HG03575 (cell line): ENCODE results near the gene LIN7B.
"Not testable (repeated sequence)": the region's sequence is repeated elsewhere in the genome, so short reads cannot be mapped to it uniquely, and the experiment has no call there.

Experiments used
- ATAC-seq: cut with Tn5 transposase; IDR thresholded peaks from one replicate; pipeline ENCODE4 v1.9.1; 2021; ENCODE audit not compliant: unreplicated experiment, insufficient number of reproducible peaks, low FRiP score; ENCODE audit errors: extremely low read depth

The LIN7B gene

DNA sequence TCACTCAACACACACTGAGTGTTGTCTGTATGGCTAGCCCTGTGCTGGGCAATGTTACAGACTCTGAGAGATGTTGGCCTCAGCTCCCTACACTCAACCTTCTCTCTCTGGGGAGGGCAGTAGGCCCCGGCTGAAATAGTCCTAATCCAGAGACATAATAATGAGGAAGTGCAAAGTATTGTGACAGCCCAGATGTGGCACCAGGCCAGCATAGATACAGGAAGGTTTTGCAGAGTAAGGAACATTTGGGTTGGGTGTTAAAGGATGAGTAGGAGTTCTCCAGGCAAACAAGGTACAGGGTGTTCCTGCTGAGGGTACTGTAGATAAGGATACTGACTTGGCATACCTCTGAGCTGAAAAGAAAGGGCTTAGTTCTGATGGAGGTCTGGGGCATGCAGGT is 2.4 kb downstream of the LIN7B start:
- ATAC-seq, result no peak

DNA sequence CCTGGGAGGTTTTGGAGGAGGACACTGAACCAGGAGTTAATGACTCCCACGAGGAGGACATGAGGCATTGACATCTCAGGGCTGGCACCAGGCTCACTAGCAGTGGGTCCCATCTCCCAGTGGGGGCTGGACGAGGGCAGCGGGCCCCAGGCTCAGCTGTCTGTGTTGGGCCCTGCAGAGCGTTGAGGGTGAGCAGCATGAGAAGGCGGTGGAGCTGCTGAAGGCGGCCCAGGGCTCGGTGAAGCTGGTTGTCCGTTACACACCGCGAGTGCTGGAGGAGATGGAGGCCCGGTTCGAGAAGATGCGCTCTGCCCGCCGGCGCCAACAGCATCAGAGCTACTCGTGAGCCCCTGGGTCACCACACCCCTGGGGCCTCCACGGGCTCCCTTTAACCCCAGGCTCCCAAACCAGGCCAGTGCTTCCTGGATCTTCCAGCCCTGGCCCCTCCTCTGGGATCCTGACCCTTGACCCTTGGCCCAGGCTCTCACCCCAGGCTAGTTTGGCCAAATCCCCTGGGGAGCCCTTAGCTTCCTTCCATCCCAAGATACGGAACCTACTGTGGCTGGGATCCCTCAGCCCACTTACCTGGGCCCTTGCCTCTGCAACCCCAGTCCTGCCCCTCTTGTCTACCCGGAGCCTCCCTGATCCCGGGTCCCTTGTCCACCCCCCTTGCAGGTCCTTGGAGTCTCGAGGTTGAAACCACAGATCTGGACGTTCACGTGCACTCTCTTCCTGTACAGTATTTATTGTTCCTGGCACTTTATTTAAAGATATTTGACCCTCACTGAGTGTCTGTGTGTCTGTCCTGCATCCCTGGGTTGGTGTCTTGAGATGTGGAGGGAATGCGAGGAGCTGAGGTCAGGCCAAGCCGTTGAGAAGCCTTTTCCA is 3.8 kb downstream of the LIN7B start:
- ATAC-seq, result no peak

DNA sequence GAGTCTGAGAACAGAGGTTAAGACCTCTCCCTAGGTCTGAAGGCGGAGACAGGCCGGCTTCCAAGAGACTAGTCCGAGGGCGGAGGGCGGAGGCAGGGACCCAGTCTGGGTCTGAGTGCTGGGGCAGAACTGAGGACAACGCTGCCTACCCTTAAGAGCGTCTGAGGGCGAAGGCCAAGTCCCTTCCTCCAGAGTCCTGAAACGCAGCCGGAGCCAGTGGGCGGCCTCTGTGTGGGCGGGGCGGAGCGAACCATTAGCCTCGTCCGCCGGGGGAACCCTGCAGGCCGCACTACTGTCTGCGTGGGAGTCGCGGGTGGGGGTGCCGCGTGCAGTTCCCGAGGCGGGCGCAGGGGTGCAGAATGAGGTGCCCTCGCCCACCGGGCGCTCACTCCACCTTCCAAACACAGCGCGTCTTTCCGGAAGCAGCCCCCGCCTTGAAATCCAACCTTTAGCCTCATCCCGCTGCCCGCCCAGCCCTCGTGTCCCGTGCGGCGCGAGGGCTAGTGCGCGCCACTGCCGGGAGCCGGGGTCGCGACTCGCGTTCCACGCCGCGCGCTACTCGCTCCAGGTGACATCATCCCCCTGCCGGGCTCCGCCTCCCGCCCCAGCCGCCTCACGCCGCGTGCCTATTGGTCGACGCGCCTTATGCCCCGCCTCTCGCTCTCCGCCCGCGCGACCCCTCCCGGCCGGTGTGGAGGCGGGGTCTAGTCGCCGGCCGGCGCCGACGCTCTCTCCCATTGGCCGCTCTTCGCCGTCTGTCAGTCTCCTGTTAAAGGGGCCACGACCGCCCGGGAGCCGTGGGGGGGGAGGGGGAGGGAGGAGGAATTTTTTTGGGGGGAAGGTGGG is 4.6 kb downstream of the LIN7B start, which contains the start of gene C19orf73:
C19orf73 (minus strand) TSS at position 579 of the 846 bp plus-strand sequence; CDS start at position 458, 121 bp downstream.
- ATAC-seq, result no peak

DNA sequence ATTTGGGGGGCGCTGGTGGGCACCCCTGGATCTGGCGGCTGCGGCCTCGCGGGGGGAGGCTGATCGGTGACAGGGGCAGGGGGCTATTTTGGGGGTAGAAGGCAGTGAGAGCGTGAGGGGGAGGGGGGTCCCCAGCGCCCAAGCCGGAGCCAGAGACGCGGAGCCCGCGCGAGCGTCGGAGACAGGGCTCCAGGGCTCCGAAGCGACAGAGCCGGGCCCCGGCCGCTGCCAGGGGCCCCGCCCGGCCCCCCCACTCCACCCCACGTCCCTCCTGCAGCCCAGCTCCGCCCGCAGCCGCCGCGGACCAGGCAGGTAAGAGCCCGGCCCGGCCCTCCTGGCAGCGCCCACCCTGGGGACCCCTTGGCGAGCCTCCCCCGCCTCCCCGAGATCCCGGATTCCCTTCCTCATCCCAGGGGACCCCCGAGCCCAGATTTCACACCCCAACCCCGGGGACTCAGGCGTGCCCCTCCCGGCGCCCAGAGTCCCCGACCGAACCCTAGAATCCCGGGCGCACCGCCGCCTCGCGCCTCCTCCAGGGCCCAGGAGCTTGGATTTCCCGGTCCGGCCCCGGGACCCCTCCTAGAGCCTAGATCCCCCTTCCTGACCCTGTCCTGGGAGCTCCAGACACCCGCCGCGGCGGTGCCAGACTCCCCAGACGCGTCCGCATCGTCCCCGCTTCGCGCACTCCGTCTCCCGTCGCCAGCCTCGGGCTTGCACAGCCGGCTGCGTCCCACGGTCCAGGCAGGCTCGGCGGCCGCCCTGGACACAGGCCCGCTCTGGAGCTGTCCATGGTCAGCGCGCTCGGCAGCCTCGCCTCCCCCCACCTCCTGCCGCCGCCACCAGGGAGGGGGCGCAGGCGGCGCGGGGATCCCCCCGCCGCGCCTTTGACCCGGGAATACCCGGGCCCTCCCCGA is 5.5 kb downstream of the LIN7B start, which contains the start of gene PPFIA3:
PPFIA3 (plus strand) TSS at position 134 of the 914 bp plus-strand sequence. CDS start 8,330 bp downstream, outside the sequence.
- ATAC-seq, result no peak

DNA sequence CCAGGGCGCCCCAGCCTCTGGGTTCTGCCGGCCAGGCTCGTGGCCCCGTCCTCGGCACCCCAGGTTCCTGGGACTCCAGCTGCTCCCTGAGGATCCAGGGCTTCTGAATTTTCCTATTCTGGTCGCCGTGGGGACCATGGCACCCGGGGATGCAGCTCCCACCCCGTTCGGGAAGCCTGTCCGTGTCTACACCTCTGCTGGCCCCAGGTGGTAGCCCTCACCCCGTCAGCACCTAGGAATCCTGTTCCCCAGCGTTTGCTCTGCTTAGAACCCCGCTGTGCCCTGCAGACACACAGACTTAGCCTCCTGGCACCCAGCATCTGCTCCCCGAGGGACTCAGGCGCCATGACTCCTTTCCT is 6.1 kb downstream of the LIN7B start:
- no peak for ATAC-seq

DNA sequence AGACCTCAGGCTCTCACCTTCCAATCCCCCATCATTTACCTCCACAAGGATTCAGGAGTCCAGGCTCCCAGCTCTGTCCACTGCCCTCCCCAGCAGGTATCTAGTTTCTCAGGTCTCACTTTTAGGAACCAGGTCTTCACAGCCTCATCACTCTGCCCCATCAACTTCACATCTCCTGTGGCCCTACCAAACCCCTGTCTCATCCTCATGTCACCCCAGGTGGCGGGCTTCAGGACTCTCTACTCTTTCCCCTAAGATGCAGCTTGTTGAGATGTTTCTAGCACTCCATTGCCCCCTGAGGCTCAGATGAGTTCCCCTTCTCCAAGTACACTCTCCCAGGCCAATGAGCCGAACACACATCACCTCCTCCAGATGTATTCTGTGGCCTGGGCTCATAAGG is 6.7 kb downstream of the LIN7B start:
- ATAC-seq, result no peak

DNA sequence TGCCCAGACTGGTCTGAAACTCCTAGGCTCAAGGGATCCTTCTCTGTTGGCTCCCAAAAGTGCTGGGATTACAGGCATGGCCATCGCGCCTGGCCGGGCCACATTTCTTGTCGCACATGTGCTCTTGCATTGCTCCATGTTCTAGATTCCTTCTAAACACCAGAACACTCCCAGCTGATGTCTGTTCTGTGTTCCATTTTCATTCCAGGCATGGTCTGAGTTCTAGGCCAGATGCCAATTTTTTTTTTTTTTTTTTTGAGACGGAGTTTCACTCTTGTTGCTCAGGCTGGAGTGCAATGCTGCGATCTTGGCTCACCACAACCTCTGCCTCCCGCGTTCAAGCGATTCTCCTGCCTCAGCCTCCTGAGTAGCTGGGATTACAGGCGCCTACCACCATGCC is 7.7 kb downstream of the LIN7B start:
- not testable (repeated sequence) for ATAC-seq

DNA sequence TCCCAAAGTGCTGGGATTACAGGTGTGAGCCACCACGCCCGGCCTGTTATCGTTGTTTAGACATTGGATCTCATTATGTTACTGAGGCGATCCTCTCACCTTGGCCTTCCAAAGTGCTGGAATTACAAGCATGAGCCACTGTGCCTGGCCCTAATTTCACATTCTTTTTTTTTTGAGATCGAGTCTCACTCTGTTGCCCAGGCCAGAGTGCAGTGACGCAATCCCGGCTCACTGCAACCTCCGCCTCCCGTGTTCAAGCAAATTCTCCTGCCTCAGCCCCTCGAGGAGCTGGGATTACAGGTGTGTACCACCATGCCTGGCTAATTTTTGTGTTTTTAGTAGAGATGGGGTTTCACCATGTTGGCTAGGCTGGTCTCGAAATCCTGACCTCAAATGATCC is 9.1 kb downstream of the LIN7B start:
- ATAC-seq, result not testable (repeated sequence)

DNA sequence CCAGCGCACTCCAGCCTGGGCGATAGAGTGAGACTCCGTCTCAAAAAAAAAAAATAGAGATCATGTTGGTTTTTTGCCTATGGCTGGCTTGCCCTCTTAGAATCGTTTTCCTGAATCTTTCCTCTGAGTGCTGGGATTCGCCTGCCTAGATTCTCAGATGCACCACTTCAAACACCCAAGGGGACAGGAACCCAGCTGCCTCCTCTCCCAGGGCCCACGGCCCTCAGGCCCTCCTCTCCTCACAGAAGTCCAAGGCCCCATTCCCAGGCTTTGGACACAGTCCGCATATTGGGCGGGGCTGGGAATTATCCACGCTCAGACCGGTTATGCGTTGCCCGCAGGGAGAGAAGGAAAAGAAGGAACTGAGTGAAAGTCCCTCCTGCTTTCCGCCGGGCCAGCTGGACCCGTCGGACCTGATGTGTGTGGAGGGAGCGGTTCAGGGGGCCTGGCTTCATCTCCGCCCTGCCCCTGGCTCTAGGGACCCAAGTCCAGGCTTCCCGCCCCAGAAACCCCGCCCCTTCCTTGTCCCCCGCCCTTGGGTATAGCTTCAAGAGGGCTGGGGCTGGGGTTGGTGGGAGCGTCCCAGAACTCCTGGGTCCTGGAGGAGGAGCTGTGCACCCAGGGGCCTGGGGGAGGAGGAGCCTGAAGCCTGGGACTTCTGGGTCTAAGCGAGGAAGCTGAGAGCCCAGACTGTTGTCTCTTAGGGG is 11.0 kb downstream of the LIN7B start:
- no peak for ATAC-seq

DNA sequence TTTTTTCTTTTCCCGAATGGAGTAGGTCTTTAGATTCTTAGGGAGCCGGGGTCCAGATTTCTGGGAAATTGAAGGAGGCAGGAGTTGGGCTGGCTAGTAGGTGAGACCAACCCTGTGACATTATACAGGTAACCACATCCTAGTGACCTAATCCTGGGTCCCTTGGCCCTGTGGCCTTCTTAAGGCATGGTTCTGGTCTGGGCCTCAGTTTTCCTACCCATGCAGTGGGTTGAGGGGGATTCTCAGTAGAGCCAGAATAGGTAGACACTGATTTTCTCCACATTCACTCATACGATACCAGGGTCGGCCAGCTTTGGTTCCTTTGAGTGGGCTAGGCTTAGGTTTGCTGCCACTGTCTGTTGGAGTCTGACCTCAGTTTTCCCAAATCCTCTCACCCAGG is 12.4 kb downstream of the LIN7B start:
- ATAC-seq, result no peak

DNA sequence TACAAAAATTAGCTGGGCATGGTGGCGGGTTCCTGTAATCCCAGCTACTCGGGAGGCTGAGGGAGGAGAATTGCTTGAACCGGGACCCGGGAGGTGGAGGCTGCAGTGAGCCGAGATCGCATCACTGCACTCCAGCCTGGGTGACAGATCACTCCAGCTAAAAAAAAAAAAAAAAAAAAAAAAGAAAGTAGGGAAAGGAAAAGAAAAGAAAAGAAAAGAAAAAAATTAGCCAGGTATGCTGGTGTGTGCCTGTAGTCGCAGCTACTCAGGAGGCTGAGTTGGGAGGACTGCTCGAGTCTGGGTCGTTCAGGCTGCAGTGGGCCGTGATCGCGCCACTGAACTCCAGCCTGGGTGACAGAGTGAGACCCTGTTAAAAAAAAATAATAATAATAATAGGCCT is 13.1 kb downstream of the LIN7B start:
- ATAC-seq, result not testable (repeated sequence)

DNA sequence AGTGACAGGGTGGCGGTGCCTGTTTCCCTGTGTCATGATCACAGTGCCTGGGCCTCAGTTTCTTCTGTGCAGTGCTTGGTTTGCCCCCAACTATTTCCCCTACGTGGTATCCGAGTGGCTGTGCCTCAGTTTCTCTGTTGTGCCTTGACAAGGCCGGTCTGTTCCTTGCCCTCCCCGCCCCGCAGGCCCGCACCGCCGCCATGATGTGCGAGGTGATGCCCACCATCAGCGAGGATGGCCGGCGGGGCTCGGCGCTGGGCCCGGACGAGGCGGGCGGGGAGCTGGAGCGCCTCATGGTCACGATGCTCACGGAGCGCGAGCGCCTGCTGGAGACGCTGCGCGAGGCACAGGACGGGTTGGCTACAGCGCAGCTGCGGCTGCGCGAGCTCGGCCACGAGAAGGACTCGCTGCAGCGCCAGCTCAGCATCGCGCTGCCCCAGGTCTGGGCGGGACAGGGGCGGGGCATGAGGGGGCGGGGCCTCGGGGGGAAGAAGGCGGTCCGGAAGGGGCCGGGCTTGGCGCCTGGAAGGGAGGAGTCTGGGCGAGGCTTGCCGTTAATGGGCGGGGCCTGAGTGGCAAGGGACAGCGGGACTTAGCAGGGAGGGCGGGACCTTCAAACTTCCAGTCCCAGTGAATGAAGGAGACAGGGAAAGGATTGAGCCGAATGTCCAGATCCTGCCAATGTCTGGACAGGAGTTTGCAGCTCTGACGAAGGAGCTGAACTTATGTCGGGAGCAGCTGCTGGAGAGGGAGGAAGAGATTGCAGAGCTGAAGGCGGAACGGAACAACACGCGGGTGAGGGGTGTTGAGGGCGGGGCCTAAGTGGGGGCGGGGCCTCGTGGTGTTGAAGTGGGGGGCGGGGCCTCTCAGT is 13.7 kb downstream of the LIN7B start:
- ATAC-seq, result no peak

DNA sequence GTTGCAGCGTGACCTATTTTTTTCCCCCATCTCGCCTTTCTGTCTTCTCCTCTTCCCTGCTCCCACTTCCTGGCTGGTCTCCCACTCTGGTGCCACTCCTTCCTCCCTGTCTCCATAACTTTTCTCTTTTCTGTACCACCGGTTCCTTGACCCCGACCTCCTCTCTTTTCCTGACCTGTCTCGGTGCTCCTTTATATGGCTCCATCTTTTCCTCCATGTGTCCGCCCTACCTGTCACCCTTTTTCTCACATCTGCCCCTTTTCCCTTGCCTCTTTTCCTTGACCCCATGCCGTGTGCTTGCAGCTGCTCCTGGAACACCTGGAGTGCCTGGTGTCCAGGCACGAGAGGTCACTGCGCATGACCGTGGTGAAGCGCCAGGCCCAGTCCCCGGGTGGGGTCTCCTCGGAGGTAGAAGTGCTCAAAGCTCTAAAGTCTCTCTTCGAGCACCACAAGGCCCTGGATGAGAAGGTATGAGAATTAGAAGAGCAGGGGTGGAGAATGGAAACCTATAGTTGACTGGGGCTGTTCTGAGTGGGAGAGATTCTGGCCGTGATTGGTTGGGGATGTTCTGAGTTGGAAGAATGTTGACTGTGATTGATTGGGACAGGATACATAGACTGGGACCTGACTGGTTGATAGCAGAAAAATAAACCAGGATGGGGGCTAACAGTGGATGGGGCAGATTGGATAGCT is 14.5 kb downstream of the LIN7B start:
- no peak for ATAC-seq

DNA sequence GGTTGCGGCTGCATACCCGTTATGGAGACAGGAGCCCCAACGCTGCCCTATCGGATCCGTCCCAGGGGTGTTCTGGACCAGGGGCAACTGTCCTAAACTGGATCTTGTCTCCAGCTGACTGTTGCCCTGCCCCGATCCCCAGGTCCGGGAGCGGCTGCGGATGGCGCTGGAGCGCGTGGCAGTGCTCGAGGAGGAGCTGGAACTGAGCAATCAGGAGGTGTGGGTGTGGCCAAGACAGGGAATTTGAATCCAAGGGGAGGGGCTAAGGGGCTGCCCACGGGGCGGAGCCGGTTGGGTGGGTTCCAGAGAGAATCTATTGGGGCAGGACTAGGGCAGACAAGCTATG is 15.0 kb downstream of the LIN7B start:
- no peak for ATAC-seq

DNA sequence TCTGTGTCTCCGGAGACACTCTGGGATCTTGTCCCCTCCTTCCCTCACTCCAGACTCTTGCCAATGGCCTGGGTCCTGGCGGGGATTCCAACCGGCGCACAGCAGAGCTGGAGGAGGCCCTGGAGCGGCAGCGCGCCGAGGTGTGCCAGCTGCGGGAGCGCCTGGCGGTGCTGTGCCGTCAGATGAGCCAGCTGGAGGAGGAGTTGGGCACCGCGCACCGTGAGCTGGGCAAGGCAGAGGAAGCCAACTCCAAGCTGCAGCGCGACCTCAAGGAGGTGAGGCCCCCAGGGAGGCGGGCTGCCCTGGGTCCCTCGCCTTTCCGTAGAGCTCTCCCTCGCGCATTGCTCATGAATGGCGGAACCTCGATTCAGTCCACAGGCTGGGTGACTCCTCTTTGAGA is 16.2 kb downstream of the LIN7B start:
- ATAC-seq, result no peak

DNA sequence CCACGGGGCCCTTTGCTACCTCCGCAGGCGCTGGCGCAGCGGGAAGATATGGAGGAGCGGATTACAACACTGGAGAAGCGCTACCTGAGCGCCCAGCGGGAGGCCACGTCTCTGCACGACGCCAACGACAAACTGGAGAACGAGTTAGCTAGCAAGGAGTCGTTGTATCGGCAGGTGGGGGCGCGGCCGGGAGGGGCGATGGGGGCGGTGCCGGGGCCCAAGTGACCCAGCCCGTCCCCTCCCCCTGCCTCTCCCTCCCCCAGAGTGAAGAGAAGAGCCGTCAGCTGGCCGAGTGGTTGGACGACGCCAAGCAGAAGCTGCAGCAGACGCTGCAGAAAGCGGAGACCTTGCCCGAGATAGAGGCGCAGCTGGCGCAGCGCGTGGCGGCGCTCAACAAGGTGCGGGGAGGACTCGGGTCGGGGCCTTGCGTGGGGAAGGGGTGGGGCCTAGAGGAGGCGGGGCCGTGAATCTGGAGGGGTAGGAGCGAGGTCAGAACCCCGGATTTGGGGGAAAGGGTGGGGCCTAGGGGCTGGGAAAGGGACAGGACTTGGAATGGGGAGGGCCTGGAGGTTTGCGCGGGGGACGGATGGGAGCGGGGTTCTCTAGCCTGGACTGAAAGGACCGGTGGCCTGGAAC is 18.9 kb downstream of the LIN7B start:
- ATAC-seq, result no peak
